C4-2B (cell line): ENCODE data around the gene PC.

Source experiments
- H3K27ac ChIP-seq: fragments of 450-650 bp; 2 replicates; pipeline ENCODE4 v1.5.1; 2017
- ZFX ChIP-seq: fragments of 450-650 bp; IDR thresholded peaks from 2 replicates; pipeline ENCODE4 v1.6.1; 2017
- TF ChIP-seq, protein P1 (sequence below): fragments of 450-650 bp; conservative IDR thresholded peaks from 2 replicates; pipeline ENCODE4 v1.5.1; 2017; ENCODE audit warnings: mild to moderate bottlenecking

Gene PC

DNA sequence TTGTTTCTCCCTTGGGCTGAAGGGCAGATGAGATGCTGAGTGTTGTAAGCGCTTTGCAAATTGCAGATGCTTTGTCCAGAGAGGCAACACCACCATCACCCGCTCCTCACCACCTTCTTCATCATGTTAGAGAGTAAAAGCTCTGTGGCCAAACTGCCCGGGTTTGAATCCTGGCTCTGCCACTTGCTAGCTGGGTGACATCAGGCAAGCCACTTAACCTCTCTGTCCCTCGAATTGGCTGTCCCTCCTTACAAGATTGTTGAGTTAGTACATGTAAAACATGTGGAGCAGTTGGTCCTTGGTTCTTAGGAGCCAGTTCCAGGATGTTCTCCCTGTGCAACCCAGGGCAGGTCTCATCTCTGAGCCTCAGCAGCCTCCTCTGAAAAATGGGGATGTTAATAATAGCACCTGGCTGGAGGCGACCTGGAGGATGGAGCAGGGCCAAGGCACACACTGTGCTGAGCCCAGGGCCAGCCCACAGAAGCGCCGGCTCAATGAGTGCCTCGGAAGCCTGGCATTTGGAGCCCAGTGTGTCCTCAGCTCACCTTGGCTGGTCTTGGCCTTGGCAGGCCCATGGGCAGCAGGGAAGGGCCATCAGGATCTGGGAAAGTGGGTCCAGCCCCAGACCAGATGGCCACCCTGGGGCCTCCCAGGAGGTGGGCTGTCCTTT lies 27.5 kb upstream of the PC start:
- TF ChIP-seq, protein P1, sequence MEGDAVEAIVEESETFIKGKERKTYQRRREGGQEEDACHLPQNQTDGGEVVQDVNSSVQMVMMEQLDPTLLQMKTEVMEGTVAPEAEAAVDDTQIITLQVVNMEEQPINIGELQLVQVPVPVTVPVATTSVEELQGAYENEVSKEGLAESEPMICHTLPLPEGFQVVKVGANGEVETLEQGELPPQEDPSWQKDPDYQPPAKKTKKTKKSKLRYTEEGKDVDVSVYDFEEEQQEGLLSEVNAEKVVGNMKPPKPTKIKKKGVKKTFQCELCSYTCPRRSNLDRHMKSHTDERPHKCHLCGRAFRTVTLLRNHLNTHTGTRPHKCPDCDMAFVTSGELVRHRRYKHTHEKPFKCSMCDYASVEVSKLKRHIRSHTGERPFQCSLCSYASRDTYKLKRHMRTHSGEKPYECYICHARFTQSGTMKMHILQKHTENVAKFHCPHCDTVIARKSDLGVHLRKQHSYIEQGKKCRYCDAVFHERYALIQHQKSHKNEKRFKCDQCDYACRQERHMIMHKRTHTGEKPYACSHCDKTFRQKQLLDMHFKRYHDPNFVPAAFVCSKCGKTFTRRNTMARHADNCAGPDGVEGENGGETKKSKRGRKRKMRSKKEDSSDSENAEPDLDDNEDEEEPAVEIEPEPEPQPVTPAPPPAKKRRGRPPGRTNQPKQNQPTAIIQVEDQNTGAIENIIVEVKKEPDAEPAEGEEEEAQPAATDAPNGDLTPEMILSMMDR: no peak
- TF ChIP-seq ZFX: peak; percentile 49; the same call in 1 of the 2 replicates
- H3K27ac ChIP-seq: peak overlapping the region; percentile 82

DNA sequence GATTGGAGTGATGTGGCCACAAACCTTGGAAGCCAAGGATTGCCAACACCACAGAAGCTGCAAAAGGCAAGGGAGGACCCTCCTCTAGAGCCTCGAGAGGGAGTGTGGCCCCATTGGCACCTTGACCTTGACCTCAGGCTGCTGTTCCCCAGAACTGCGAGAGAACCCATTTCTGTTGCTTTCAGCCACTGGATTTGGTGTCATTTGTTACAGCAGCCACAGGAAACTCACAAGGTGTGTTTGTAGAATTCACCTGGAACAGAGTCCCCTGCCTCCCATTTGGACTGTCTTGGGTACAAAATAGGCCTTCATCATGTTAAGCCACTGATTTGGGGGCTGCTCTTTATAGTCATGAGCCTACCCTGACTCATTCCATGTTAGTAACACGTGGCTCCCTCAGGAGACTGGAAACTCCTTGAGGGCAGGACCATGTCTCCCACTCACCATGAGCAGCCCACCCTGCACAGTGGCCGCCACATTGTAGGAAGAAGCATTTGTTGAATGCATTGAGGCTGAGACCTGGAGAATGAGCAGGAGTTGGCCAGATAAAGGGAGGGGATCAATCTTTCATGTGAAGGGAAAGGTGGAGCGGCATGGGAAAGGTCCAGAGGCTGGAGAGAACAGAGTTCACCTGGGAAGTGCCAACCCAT lies 25.2 kb upstream of the PC start:
- TF ChIP-seq ZFX: no peak
- TF ChIP-seq, protein P1: no peak
- H3K27ac ChIP-seq: peak overlapping the region; percentile 82

DNA sequence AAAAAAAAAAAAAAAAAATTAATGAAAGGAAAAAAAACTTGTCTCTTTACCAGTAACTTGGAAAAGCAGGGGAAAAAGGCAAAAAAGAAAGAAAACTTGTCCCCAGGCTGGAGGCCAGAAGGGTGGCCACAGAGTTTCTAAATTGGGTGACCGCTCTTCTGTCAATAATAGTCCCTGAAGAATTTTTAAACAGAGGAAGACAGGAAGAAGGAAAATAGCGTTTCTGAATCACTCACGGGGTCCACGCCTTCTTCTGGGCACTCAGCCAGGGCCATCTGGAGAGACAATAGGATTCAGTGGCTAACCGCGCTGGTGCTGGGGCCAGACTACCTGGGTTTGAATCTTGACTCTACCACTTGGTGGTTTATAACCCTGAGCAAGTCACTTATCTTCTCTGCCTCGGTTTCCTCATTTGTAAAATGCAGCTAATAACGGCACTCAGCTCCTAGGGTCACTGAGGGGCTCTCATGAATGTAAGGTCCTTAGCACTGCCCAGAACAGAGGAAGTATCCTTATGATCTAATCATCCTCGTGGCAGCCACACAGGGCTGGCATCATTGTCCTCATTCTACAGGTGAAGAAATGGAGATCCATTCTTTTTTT lies 23.9 kb upstream of the PC start:
- no peak overlapping the region for H3K27ac ChIP-seq
- TF ChIP-seq, protein P1: no peak
- no peak for TF ChIP-seq ZFX

DNA sequence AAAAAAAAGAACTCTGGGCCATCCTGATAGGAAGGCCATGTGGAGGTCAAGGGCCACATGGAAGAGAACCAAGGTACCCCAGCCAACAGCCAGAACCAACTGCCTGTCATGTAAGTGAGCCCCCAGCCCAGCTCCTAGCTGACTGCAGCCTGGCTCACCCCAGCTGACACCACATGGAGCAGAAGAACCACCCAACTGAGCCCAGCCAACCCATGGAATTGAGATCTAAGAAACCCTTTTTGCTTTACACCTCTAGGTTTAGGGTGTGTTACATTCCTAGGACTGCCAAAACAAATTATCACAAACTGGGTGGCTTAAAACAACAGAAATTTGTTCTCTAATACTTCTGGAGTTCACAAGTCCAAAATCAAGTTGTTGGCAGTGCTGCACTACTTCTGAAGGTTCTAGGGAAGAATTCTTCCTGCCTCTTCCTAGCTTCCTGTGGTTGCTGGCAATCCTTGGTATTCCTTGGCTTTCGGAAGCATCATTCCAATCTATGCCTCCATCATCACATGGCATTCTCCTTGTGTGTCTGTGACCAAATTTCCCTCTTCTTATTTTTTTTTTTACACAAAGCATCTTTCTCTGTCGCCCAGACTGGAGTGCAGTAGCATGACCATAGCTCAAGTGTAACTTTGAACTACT lies 21.3 kb upstream of the PC start:
- no peak for TF ChIP-seq ZFX
- TF ChIP-seq, protein P1: no peak
- no peak overlapping the region for H3K27ac ChIP-seq

DNA sequence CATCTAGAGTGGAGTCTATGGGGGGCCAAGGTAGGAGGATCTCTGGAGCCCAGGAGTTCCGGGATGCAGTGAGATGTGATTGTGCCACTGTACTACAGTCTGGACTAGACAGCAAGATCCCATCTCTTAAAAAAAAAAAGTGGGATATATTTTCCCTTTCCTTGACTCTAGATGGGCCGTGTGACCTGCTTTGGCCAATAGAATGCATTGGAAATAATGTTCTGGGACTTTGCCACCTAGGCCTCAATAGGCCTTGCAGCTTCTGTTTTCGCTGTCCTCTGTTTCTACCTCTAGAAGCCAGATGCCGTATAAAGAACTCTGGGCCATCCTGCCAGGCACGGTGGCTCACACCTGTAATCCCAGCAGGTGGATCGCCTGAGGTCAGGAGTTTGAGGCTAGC lies 20.5 kb upstream of the PC start:
- no peak overlapping the region for H3K27ac ChIP-seq
- TF ChIP-seq ZFX: no peak
- TF ChIP-seq, protein P1: no peak

DNA sequence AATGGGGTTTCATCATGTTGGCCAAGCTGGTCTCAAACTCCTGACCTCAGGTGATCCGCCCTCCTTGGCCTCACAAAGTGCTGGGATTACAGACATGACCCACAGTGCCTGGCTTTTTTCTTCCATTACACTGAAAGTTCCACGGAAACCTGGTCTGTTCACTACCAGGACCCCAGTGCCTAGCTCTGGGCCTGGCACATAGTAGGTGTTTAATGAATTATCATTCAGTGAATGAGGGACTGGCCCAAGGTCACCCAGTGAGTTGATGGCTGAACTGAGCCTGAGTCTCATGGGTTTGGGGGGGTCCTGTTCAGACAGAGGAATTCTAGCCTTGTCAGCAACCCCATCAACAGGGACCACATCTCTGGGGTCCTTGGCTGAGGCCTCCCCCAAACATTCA lies 20.0 kb upstream of the PC start:
- TF ChIP-seq, protein P1: no peak
- TF ChIP-seq ZFX: no peak
- H3K27ac ChIP-seq: no peak overlapping the region

DNA sequence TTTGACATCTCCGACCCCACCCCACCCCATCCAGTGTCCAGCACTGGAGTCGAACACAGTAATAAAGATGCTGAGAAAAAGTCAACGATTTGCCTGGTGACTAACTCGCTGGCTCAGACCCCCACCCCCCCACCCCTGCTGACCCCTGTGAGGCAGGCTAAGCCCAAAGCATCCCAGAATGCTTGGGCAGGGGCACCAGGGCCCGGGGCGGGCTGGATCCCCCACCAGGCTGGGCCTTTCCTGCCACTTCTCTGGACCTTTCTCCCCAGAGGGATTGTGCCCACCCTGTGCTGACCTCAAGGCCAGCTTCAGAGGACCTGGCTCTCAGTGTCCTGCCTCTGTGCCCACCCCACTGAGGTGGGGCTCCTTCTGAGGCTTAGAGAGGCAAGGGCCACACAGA lies 18.7 kb upstream of the PC start:
- no peak overlapping the region for H3K27ac ChIP-seq
- TF ChIP-seq ZFX: no peak
- TF ChIP-seq, protein P1: no peak
